Left ventricle myocardium inferior (tissue), 1 donor: ENCODE measurements around the gene CD38. TPM values are rescaled to one million over a fixed set of nuclear protein-coding genes. Genes with fewer than 3 reads are reported as not detected.

Experiments used
- DNase-seq: peaks from one replicate; pipeline ENCODE4 v3.0.0-alpha.2; 2020
- H3K27ac ChIP-seq: fragments of 200-600 bp; replicated peaks from 2 replicates; pipeline ENCODE4 v1.8.0; 2021
- H3K27me3 ChIP-seq: fragments of 200-600 bp; 2 replicates; pipeline ENCODE4 v1.8.0; 2021; ENCODE audit warnings: low read depth
- H3K36me3 ChIP-seq: fragments of 200-600 bp; 2 replicates; pipeline ENCODE4 v1.8.0; 2021
- H3K4me1 ChIP-seq: fragments of 200-600 bp; 2 replicates; pipeline ENCODE4 v1.8.0; 2021
- H3K4me3 ChIP-seq: fragments of 200-600 bp; 2 replicates; pipeline ENCODE4 v1.8.0; 2021; ENCODE audit warnings: mild to moderate bottlenecking, moderate library complexity
- H3K9me3 ChIP-seq: fragments of 200-600 bp; replicated peaks from 2 replicates; pipeline ENCODE4 v1.8.0; 2021
- intact Hi-C: fragments of 100-400 bp; cut with micrococcal nuclease; formaldehyde crosslinking; loops from one replicate; pipeline ENCODE4 v1.11.0; 2022
- total RNA-seq: library from RNA; stranded (reverse); fragmentation: NEBNext Ultra II Directional; extraction: Animal tissue kit (Norgen Biotek cat#: 25700); gene quantifications from one replicate; pipeline ENCODE4 v1.2.1, GENCODE V29; 2021
- TF ChIP-seq, protein P1 (sequence below): fragments of 200-600 bp; IDR thresholded peaks from 2 replicates; pipeline ENCODE4 v1.8.0; 2021; ENCODE audit warnings: antibody characterized with exemption, mild to moderate bottlenecking, borderline replicate concordance
- donor health status: DM: no; HTN: yes; CAD: no; lungs with severe emphysema.

CD38 gene
- total RNA-seq, 1 donor from 2014 or later: 1.5 TPM

DNA sequence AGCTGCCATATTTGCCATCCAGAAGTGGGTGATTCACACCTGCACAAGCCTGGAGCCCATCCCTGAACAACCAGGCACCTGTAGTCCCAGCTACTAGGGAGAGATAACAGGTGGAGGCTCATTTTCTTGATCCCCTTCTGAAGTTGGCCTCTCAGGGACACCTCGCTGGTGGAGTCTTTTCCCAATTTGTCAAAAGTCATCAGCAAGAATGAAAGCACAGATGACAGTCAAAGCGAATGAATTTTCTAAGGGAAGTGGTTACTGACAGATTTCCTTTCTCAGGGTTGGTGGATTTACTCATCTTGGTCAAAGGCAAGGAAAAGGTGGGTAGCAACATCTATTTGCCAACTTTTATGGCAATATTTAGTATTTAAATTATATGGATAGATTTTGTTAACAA, 123.9 kb downstream of the CD38 start:
- DNase-seq: no peak
- Histone ChIP-seq H3K4me1 (no peaks in the 10 kb centered on the region), H3K9me3 (no peaks in the 10 kb centered on the region), H3K27me3 (peaks cover 40% of the 10 kb centered on the region), H3K36me3 (no peaks in the 10 kb centered on the region), H3K4me3 (no peak overlapping the region), H3K27ac (no peak overlapping the region)
- TF ChIP-seq, protein P1, sequence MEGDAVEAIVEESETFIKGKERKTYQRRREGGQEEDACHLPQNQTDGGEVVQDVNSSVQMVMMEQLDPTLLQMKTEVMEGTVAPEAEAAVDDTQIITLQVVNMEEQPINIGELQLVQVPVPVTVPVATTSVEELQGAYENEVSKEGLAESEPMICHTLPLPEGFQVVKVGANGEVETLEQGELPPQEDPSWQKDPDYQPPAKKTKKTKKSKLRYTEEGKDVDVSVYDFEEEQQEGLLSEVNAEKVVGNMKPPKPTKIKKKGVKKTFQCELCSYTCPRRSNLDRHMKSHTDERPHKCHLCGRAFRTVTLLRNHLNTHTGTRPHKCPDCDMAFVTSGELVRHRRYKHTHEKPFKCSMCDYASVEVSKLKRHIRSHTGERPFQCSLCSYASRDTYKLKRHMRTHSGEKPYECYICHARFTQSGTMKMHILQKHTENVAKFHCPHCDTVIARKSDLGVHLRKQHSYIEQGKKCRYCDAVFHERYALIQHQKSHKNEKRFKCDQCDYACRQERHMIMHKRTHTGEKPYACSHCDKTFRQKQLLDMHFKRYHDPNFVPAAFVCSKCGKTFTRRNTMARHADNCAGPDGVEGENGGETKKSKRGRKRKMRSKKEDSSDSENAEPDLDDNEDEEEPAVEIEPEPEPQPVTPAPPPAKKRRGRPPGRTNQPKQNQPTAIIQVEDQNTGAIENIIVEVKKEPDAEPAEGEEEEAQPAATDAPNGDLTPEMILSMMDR: no peak
- intact Hi-C loops: no loop called here

DNA sequence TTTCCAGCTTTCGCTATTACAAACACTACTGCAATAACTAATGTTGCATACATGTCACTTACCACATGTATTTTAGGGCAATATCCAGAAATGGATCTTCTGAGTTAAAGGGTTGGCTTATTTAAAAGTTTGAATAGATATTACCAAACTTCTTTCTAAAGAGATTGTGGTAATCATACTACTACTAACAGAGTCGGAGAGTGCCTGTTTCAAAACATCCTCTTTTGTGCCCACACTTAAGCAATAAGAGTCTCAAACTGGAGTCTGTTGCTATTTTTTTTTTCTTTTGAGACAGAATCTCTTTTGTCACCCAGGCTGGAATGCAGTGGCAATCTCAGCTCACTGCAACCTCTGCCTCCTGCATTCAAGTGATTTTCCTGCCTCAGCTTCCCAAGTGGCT, 124.6 kb downstream of the CD38 start:
- TF ChIP-seq, protein P1: no peak
- H3K4me1 ChIP-seq: no peaks in the 10 kb centered on the region
- H3K36me3 ChIP-seq: no peaks in the 10 kb centered on the region
- H3K27me3 ChIP-seq: peaks cover 43% of the 10 kb centered on the region
- H3K9me3 ChIP-seq: no peaks in the 10 kb centered on the region
- H3K4me3 ChIP-seq: no peak overlapping the region
- DNase-seq: no peak
- intact Hi-C loops: no loop called here
- H3K27ac ChIP-seq: no peak overlapping the region

Other genes with a start within 250 kb of the CD38 start
- 91.6 TPM for gene FBXL5, start 123.0 kb upstream of the CD38 start, total RNA-seq
- 29.1 TPM for gene FAM200B, start 96.5 kb upstream of the CD38 start, total RNA-seq
- gene BST1, start 75.3 kb upstream of the CD38 start, total RNA-seq: 2.7 TPM
- gene FGFBP1, start 160.4 kb downstream of the CD38 start, total RNA-seq: not detected
- 1.2 TPM for gene FGFBP2, start 184.8 kb downstream of the CD38 start, total RNA-seq